Subcutaneous abdominal adipose tissue (tissue), 5 donors: ENCODE results near the gene CDH19.

Experiments
- H3K27ac ChIP-seq: one replicate; pipeline ENCODE4 v1.7.0; 2013; ENCODE audit warnings: low read depth, mild to moderate bottlenecking, inconsistent platforms, low read length, moderate library complexity
- H3K27me3 ChIP-seq, 5 donors: one replicate each; pipeline ENCODE4 v1.7.0; 2013; ENCODE audit warnings: low read length in 5 of 5, inconsistent platforms in 1 of 5; ENCODE audit not compliant: control insufficient read depth in 5 of 5, insufficient read depth in 4 of 5
- H3K36me3 ChIP-seq, 5 donors: one replicate each; pipeline ENCODE4 v1.7.0; 2013; ENCODE audit warnings: low read length in 5 of 5; ENCODE audit not compliant: control insufficient read depth in 5 of 5, insufficient read depth in 5 of 5
- H3K4me1 ChIP-seq, 5 donors: one replicate each; pipeline ENCODE4 v1.7.0; 2013; ENCODE audit warnings: low read length in 5 of 5, mild to moderate bottlenecking in 3 of 5, moderate library complexity in 1 of 5; ENCODE audit not compliant: control insufficient read depth in 5 of 5, insufficient read depth in 5 of 5
- H3K4me3 ChIP-seq, 5 donors: one replicate each; pipeline ENCODE4 v1.7.0; 2013; ENCODE audit warnings: low read length in 5 of 5, low read depth in 1 of 5
- H3K9ac ChIP-seq, 5 donors: one replicate each; pipeline ENCODE4 v1.7.0; 2013; ENCODE audit warnings: low read length in 5 of 5, mild to moderate bottlenecking in 4 of 5, moderate library complexity in 3 of 5
- H3K9me3 ChIP-seq, 5 donors: one replicate each; pipeline ENCODE4 v1.7.0; 2013; ENCODE audit warnings: low read length in 5 of 5; ENCODE audit not compliant: control insufficient read depth in 5 of 5
- donor health status: healthy.
- donor health status: healthy.
- donor health status: healthy.
- donor health status: healthy.
- donor health status: healthy.

CDH19 gene

GRCh38 chr18:66623821-66624220 is 19.9 kb upstream of the CDH19 start:
- H3K4me1 ChIP-seq = no peaks in the 10 kb centered on the region
- no peaks in the 10 kb centered on the region for H3K9me3 ChIP-seq
- no peak overlapping the region for H3K9ac ChIP-seq
- H3K27ac ChIP-seq = no peak overlapping the region
- H3K4me3 ChIP-seq = no peak overlapping the region
- no peaks in the 10 kb centered on the region for H3K36me3 ChIP-seq
- no peaks in the 10 kb centered on the region for H3K27me3 ChIP-seq

GRCh38 chr18:66621816-66622576 is 18.1 kb upstream of the CDH19 start:
- Histone ChIP-seq H3K27me3 (no peaks in the 10 kb centered on the region), H3K9me3 (no peaks in the 10 kb centered on the region), H3K4me1 (no peaks in the 10 kb centered on the region), H3K27ac (no peak overlapping the region), H3K9ac (no peak overlapping the region), H3K4me3 (no peak overlapping the region), H3K36me3 (no peaks in the 10 kb centered on the region)

- H3K36me3 ChIP-seq = no peaks in the 10 kb centered on the region
- H3K4me1 ChIP-seq = no peaks in the 10 kb centered on the region
- H3K9me3 ChIP-seq = no peaks in the 10 kb centered on the region
These were observed 12.7 kb upstream of the CDH19 start for GRCh38 chr18:66616523-66616983.

GRCh38 chr18:66615176-66615575 is 11.3 kb upstream of the CDH19 start:
- Histone ChIP-seq H3K36me3 (no peaks in the 10 kb centered on the region), H3K9me3 (no peaks in the 10 kb centered on the region), H3K4me1 (no peaks in the 10 kb centered on the region), H3K4me3 (no peak overlapping the region), H3K9ac (no peak overlapping the region), H3K27ac (no peak overlapping the region), H3K27me3 (no peaks in the 10 kb centered on the region)

More at GRCh38 chr18:66616523-66616983, 12.7 kb upstream of the CDH19 start:
- Histone ChIP-seq H3K9ac (no peak overlapping the region), H3K27ac (no peak overlapping the region), H3K27me3 (no peaks in the 10 kb centered on the region), H3K4me3 (no peak overlapping the region)

- Histone ChIP-seq H3K9ac (no peak overlapping the region), H3K36me3 (no peaks in the 10 kb centered on the region), H3K27me3 (no peaks in the 10 kb centered on the region), H3K27ac (no peak overlapping the region), H3K4me1 (no peaks in the 10 kb centered on the region), H3K9me3 (no peaks in the 10 kb centered on the region), H3K4me3 (no peak overlapping the region)
These were observed 3.7 kb upstream of the CDH19 start for GRCh38 chr18:66607632-66608031.

- no peak overlapping the region for H3K9ac ChIP-seq
- no peaks in the 10 kb centered on the region for H3K27me3 ChIP-seq
- no peaks in the 10 kb centered on the region for H3K4me1 ChIP-seq
- no peak overlapping the region for H3K27ac ChIP-seq
- no peak overlapping the region for H3K4me3 ChIP-seq
- H3K36me3 ChIP-seq = no peaks in the 10 kb centered on the region
- peaks cover 0 to 2% (median 0%) of the 10 kb centered on the region in 5 donors for H3K9me3 ChIP-seq
These were observed 2.2 kb downstream of the CDH19 start for GRCh38 chr18:66601649-66602048.

- H3K4me3 ChIP-seq = no peak overlapping the region
- H3K9ac ChIP-seq = no peak overlapping the region
- no peak overlapping the region for H3K27ac ChIP-seq
- H3K9me3 ChIP-seq = peaks cover 0 to 2% (median 0%) of the 10 kb centered on the region in 5 donors
- no peaks in the 10 kb centered on the region for H3K4me1 ChIP-seq
- no peaks in the 10 kb centered on the region for H3K27me3 ChIP-seq
- no peaks in the 10 kb centered on the region for H3K36me3 ChIP-seq
These were observed 4.7 kb downstream of the CDH19 start for GRCh38 chr18:66599190-66599589.

- no peak overlapping the region for H3K9ac ChIP-seq
- no peaks in the 10 kb centered on the region for H3K27me3 ChIP-seq
- no peaks in the 10 kb centered on the region for H3K9me3 ChIP-seq
- no peaks in the 10 kb centered on the region for H3K4me1 ChIP-seq
- H3K4me3 ChIP-seq = no peak overlapping the region
- H3K27ac ChIP-seq = no peak overlapping the region
- no peaks in the 10 kb centered on the region for H3K36me3 ChIP-seq
These were observed 16.5 kb downstream of the CDH19 start for GRCh38 chr18:66587430-66587829.

GRCh38 chr18:66582211-66582610 is 21.7 kb downstream of the CDH19 start:
- Histone ChIP-seq H3K27ac (no peak overlapping the region), H3K27me3 (no peaks in the 10 kb centered on the region), H3K36me3 (no peaks in the 10 kb centered on the region), H3K4me3 (no peak overlapping the region), H3K9me3 (no peaks in the 10 kb centered on the region), H3K9ac (no peak overlapping the region), H3K4me1 (no peaks in the 10 kb centered on the region)

- no peaks in the 10 kb centered on the region for H3K27me3 ChIP-seq
- H3K4me1 ChIP-seq = no peaks in the 10 kb centered on the region
- no peak overlapping the region for H3K9ac ChIP-seq
- H3K4me3 ChIP-seq = no peak overlapping the region
- no peak overlapping the region for H3K27ac ChIP-seq
- H3K36me3 ChIP-seq = no peaks in the 10 kb centered on the region
- no peaks in the 10 kb centered on the region for H3K9me3 ChIP-seq
These were observed 28.6 kb downstream of the CDH19 start for GRCh38 chr18:66575263-66575662.
